Activated CD4-positive, alpha-beta T cell treated with anti-CD3 and anti-CD28 coated beads, Interleukin-2, amount 10 ng/mL, durations not matched to agents 24 days and 14 days (primary cell): ENCODE results near the gene APOBEC3H. TPM values are rescaled to one million over a fixed set of nuclear protein-coding genes. Genes with fewer than 3 reads are reported as not detected.

Source experiments
- DNase-seq: peaks from one replicate; pipeline ENCODE4 v3.0.0; 2022
- H3K27ac Mint-ChIP-seq: one replicate; pipeline ENCODE4 v1.8.0; 2022; ENCODE audit warnings: mild to moderate bottlenecking, mixed read lengths
- H3K27me3 Mint-ChIP-seq: one replicate; pipeline ENCODE4 v1.8.0; 2022; ENCODE audit warnings: mixed read lengths
- H3K36me3 Mint-ChIP-seq: one replicate; pipeline ENCODE4 v1.8.0; 2022; ENCODE audit warnings: low read depth, mild to moderate bottlenecking, mixed read lengths
- H3K4me1 Mint-ChIP-seq: one replicate; pipeline ENCODE4 v1.8.0; 2021; ENCODE audit warnings: mixed read lengths
- H3K4me3 Mint-ChIP-seq: one replicate; pipeline ENCODE4 v1.8.0; 2022; ENCODE audit warnings: mild to moderate bottlenecking, moderate library complexity, mixed read lengths
- H3K9me3 Mint-ChIP-seq: one replicate; pipeline ENCODE4 v1.8.0; 2021; ENCODE audit warnings: mixed read lengths
- intact Hi-C: fragments of 100-400 bp; cut with micrococcal nuclease; formaldehyde crosslinking; loops from one replicate; pipeline ENCODE4 v1.15.1; 2023
- total RNA-seq: library from RNA; stranded (reverse); gene quantifications from 2 replicates; pipeline ENCODE4 v1.2.3, GENCODE V29; 2022

Gene APOBEC3H
- total RNA-seq, 1 donor from 2014 or later: 7.6 TPM

- intact Hi-C loops: loop anchor here (1.0 kb wide), 1 partner anchor 8 kb away; the partner anchor contains the start of gene CBX7
These were observed 47.2 kb downstream of the APOBEC3H start for GRCh38 chr22:39144101-39144767.

GRCh38 chr22:39146256-39147101, 49.4 kb downstream of the APOBEC3H start:
- H3K27ac Mint-ChIP-seq: peak overlapping the region; percentile 75
- peak overlapping the region; percentile 75 for H3K4me3 Mint-ChIP-seq
- peaks cover 43% of the 10 kb centered on the region for H3K4me1 Mint-ChIP-seq
- no peaks in the 10 kb centered on the region for H3K27me3 Mint-ChIP-seq
- H3K36me3 Mint-ChIP-seq: peaks cover 9% of the 10 kb centered on the region
- intact Hi-C loops: no loop called here
- DNase-seq: no peak
- no peaks in the 10 kb centered on the region for H3K9me3 Mint-ChIP-seq

More at GRCh38 chr22:39144101-39144767, 47.2 kb downstream of the APOBEC3H start:
- H3K36me3 Mint-ChIP-seq: peaks cover 2% of the 10 kb centered on the region
- peak; percentile 92 for DNase-seq
- peaks cover 24% of the 10 kb centered on the region for H3K4me1 Mint-ChIP-seq
- no peaks in the 10 kb centered on the region for H3K9me3 Mint-ChIP-seq
- H3K27ac Mint-ChIP-seq: peak overlapping the region; percentile 83
- H3K4me3 Mint-ChIP-seq: peak overlapping the region; percentile 87
- no peaks in the 10 kb centered on the region for H3K27me3 Mint-ChIP-seq

- H3K27ac Mint-ChIP-seq: no peak overlapping the region
- H3K27me3 Mint-ChIP-seq: no peaks in the 10 kb centered on the region
- peaks cover 9% of the 10 kb centered on the region for H3K36me3 Mint-ChIP-seq
- H3K4me1 Mint-ChIP-seq: peaks cover 44% of the 10 kb centered on the region
- no peak overlapping the region for H3K4me3 Mint-ChIP-seq
- H3K9me3 Mint-ChIP-seq: no peaks in the 10 kb centered on the region
- DNase-seq: no peak
- intact Hi-C loops: no loop called here
These were observed 50.4 kb downstream of the APOBEC3H start for GRCh38 chr22:39147335-39148025.

GRCh38 chr22:39148026-39148726, 51.1 kb downstream of the APOBEC3H start:
- Mint-ChIP-seq H3K4me1 (peaks cover 44% of the 10 kb centered on the region), H3K27ac (peak overlapping the region; percentile 67), H3K27me3 (no peaks in the 10 kb centered on the region), H3K9me3 (no peaks in the 10 kb centered on the region), H3K4me3 (no peak overlapping the region), H3K36me3 (peaks cover 9% of the 10 kb centered on the region)
- intact Hi-C loops: no loop called here
- DNase-seq: no peak

- Mint-ChIP-seq H3K4me3 (no peak overlapping the region), H3K4me1 (peaks cover 48% of the 10 kb centered on the region), H3K36me3 (peaks cover 9% of the 10 kb centered on the region), H3K27me3 (peaks cover 7% of the 10 kb centered on the region), H3K27ac (peak overlapping the region; percentile 67), H3K9me3 (no peaks in the 10 kb centered on the region)
- peak; percentile 83 for DNase-seq
- intact Hi-C loops: no loop called here
These were observed 51.9 kb downstream of the APOBEC3H start for GRCh38 chr22:39148727-39149535.

- Mint-ChIP-seq H3K27ac (no peak overlapping the region), H3K9me3 (no peaks in the 10 kb centered on the region), H3K27me3 (peaks cover 17% of the 10 kb centered on the region), H3K4me1 (peaks cover 41% of the 10 kb centered on the region), H3K36me3 (peaks cover 9% of the 10 kb centered on the region), H3K4me3 (peak overlapping the region; percentile 34)
- DNase-seq: no peak
- intact Hi-C loops: no loop called here
These were observed 53.1 kb downstream of the APOBEC3H start for GRCh38 chr22:39149915-39150847.

GRCh38 chr22:39150848-39151215, 53.8 kb downstream of the APOBEC3H start:
- H3K27me3 Mint-ChIP-seq: peaks cover 22% of the 10 kb centered on the region
- H3K9me3 Mint-ChIP-seq: no peaks in the 10 kb centered on the region
- intact Hi-C loops: no loop called here
- peak overlapping the region; percentile 68 for H3K4me3 Mint-ChIP-seq
- peak overlapping the region; percentile 35 for H3K27ac Mint-ChIP-seq
- H3K4me1 Mint-ChIP-seq: peaks cover 41% of the 10 kb centered on the region
- DNase-seq: no peak
- H3K36me3 Mint-ChIP-seq: peaks cover 9% of the 10 kb centered on the region

GRCh38 chr22:39151329-39151975, 54.4 kb downstream of the APOBEC3H start:
- Mint-ChIP-seq H3K4me3 (peak overlapping the region; percentile 68), H3K4me1 (peaks cover 35% of the 10 kb centered on the region), H3K9me3 (no peaks in the 10 kb centered on the region), H3K27ac (peak overlapping the region; percentile 56), H3K27me3 (peaks cover 24% of the 10 kb centered on the region), H3K36me3 (peaks cover 9% of the 10 kb centered on the region)
- intact Hi-C loops: no loop called here
- DNase-seq: peak; percentile 63

GRCh38 chr22:39152024-39152510, 55.0 kb downstream of the APOBEC3H start:
- intact Hi-C loops: loop anchor here (1.0 to 2.0 kb wide), 3 partner anchors 8 to 281 kb away; partner anchors contain the start of gene RPL3
- peaks cover 32% of the 10 kb centered on the region for H3K4me1 Mint-ChIP-seq
- H3K4me3 Mint-ChIP-seq: peak overlapping the region; percentile 68
- H3K27me3 Mint-ChIP-seq: peaks cover 26% of the 10 kb centered on the region
- no peak overlapping the region for H3K27ac Mint-ChIP-seq
- DNase-seq: no peak
- peaks cover 9% of the 10 kb centered on the region for H3K36me3 Mint-ChIP-seq
- H3K9me3 Mint-ChIP-seq: no peaks in the 10 kb centered on the region

GRCh38 chr22:39152511-39153219, 55.6 kb downstream of the APOBEC3H start, which contains the start of gene CBX7:
Gene CBX7 (minus strand): TSS chr22:39152680. CDS start chr22:39152444, 236 bp downstream.
- H3K27ac Mint-ChIP-seq: peak within 1 kb of the TSS; percentile 83
- no peaks in the 10 kb centered on the region for H3K9me3 Mint-ChIP-seq
- H3K4me3 Mint-ChIP-seq: peak within 1 kb of the TSS; percentile 92
- peak; percentile 98 for DNase-seq
- intact Hi-C loops: loop anchor here (1.0 to 2.0 kb wide), 3 partner anchors 8 to 282 kb away; partner anchors contain the start of gene RPL3
- peaks cover 32% of the 10 kb centered on the region for H3K4me1 Mint-ChIP-seq
- H3K36me3 Mint-ChIP-seq: peaks cover 9% of the 10 kb centered on the region
- H3K27me3 Mint-ChIP-seq: peaks cover 29% of the 10 kb centered on the region

GRCh38 chr22:39153220-39153717, 56.2 kb downstream of the APOBEC3H start:
- intact Hi-C loops: loop anchor here (2.0 kb wide), 1 partner anchor 282 kb away; no protein-coding TSS in a partner anchor

More at GRCh38 chr22:39153220-39153717, 56.2 kb downstream of the APOBEC3H start:
- Mint-ChIP-seq H3K4me1 (peaks cover 29% of the 10 kb centered on the region), H3K27me3 (peaks cover 33% of the 10 kb centered on the region), H3K4me3 (peak overlapping the region; percentile 92), H3K27ac (peak overlapping the region; percentile 83), H3K36me3 (peaks cover 7% of the 10 kb centered on the region), H3K9me3 (no peaks in the 10 kb centered on the region)
- peak; percentile 71 for DNase-seq
